HUDEP-2 (cell line): ENCODE results near the gene PTGIS.

Experiments used
- DNase-seq, 76 experiments: peaks; one replicate each; lab custom pipeline; 2025; ENCODE audit not compliant: unreplicated experiment in 76 of 76; lab: John Stamatoyannopoulos, UW

PTGIS gene

DNA sequence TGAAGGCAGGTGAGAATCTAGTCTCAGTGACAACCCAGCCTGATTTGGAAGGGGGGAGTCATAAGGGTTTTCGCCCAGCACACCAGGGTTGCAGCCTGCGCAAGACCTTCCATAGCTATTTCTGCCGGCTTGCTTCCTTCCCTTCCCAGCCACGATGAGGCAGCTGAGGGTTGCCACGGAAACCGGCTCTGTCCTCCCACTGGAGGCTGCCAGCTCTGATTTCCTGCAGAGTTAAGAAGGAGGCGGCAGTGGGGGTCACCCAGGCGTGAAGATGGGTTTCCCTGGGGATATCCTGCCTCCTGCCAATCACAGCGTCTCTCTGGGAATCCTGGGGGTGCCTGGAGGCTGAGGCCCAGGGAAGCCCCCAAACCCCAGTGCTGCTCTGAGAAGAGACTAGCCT is 62.4 kb downstream of the PTGIS start:
- DNase-seq = no peak

- no peak for DNase-seq
These were observed 64.8 kb downstream of the PTGIS start for GRCh38 chr20:49503176-49503575.

DNA sequence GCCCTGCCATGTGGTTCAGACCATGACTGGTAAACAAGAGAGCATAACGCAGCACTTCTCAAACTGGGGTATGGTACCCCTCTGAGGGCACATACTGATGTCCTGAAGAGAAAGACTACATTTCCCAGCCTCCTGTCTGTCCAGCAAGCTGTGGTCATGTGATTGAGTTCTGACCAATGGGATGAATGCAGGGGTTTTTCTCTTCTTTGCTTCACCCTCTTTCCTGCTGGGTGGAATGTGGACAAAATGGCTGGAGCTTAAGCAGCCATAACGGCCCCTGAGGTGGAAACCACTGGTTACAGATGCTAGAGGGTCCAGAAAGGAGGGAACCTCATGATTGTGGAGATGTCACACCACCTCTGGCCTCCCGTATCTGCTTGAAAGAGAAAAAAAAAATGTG is 66.0 kb downstream of the PTGIS start:
- peak in 1 of 76 experiments; percentile 12 for DNase-seq

DNA sequence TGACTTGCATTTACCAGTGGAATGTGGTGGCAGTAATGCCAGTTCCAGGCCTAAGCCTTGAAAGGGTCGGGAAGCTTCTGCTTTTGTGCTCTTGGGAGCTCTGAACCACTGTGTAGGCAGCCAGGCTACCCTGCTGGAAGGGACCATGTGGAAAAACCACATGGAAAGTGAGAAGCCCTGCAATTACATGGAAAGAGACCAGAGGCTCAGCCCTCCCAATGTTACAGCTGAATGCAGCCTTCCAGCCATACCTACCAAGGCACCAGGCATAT is 70.6 kb downstream of the PTGIS start:
- DNase-seq = no peak

DNA sequence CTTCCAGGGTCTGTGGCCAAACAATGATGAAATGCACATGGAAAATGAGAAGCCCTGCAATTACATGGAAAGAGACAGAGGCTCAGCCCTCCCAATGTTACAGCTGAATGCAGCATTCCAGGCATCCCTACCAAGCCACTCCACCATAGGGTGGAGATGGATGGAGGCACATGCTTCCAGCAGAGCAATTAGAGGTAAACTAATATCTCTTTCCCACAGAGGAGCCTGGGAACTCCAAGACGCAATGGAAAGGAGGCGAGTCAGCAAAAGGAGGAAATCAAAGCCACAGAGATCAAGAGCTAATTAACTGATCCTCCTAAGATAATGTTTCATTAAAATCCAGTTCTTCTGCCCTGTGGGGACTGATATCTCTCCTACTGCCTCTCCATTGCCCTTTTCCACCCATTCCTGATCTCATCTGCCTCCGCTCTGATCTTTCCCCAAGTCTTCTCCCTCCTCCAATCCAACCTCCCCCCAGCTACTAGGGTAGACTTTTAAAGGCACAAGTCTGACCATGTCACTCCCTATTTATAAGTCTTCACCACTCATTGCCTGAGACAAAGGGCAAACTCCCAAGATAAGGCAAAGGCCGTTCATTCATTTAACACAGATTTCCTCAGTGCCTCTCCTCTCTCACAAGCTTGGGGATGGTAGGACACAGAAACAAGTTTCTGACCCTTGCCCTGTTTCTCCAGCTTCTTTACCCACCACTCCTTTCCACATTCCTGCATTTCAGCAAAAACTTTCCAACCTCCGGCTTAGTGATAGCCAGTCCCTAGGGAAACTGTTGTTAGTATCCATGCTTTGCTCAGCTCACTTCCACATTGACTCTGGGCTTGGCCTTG is 71.2 kb downstream of the PTGIS start:
- DNase-seq = no peak

- DNase-seq = no peak
These were observed 71.9 kb downstream of the PTGIS start for GRCh38 chr20:49496043-49496442.

DNA sequence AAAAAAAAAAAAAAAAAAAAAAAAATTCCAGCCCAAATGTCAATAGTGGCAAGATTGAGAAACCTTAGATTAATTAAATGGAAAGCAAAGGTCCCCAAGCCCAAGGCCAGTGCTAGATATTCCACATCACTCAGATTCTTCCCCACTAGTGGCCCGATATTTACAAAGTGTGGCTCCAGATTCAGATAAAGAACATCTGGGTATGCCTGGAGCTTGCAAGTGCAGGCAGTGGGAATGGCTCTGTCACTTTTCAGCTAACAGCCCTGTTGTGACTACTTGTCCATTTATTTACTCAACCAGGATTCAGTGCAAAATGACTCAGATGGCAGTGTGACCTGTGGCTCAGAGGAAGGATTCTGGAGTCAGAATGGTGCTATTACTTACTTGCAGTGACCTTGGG is 77.2 kb downstream of the PTGIS start:
- no peak for DNase-seq

DNA sequence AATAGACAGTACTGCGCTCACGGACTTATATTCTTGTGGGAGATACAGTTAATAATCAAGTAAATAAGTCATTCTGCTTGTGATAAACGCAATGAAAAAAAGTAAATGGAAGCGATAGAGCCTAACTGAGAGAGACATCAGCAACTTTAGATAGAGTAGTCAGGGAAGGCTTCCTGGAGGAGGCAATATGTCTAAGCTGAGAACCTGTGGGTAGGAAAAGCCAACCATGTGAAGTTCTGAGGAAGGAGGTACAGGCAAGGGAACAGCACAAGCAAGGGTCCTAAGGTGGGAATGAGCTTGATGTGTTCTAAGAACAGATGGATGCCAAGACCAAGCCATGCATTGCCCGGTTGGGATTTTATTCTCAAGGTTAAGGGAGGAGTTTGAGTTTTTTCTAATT is 78.2 kb downstream of the PTGIS start:
- no peak for DNase-seq

DNA sequence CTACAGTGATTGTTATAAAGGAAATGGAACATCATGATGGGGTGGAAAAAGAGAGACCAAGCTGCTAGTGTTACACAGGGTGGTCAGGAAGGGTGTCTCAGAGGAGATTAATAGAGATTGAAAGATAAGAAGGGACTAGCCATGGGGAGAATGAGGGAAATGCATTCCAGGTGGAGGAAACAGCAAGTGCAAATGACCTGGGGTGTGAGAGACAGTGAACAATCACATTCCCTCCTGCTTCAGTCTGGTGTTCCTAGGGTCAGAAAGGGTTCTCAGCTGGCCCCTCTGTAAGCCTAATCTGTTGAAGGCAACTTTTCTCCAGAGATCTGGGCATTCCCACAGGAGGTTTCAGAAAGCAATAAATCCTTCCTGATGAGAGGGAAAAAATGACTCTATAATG is 81.9 kb downstream of the PTGIS start:
- no peak for DNase-seq

- no peak for DNase-seq
These were observed 82.4 kb downstream of the PTGIS start for GRCh38 chr20:49485563-49485962.

- DNase-seq = peak in 51 of 76 experiments; percentile 5 to 74 (median 36)
These were observed 83.5 kb downstream of the PTGIS start for GRCh38 chr20:49484180-49485140.

DNA sequence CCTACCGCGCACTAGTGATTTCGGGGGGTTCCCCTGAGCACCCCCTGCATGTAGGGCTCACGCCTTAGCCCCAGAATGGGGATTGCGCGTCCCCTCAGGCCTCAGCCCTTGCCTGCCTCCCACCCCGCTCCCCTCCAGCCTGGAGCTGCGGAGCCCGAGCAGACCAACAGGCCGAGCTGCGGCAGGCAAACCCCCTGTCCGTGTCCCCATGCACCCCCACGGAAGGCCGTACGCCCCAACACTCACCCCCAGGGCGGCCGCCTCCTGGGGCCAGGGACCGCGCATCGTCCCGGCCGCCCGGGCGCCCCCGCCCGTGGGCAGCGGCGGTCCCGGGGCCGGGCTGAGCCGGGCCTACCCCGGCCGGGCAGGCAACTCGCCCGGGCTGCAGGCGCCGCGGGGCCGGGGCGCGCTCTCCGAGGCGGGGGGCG is 84.2 kb downstream of the PTGIS start:
- DNase-seq = no peak

DNA sequence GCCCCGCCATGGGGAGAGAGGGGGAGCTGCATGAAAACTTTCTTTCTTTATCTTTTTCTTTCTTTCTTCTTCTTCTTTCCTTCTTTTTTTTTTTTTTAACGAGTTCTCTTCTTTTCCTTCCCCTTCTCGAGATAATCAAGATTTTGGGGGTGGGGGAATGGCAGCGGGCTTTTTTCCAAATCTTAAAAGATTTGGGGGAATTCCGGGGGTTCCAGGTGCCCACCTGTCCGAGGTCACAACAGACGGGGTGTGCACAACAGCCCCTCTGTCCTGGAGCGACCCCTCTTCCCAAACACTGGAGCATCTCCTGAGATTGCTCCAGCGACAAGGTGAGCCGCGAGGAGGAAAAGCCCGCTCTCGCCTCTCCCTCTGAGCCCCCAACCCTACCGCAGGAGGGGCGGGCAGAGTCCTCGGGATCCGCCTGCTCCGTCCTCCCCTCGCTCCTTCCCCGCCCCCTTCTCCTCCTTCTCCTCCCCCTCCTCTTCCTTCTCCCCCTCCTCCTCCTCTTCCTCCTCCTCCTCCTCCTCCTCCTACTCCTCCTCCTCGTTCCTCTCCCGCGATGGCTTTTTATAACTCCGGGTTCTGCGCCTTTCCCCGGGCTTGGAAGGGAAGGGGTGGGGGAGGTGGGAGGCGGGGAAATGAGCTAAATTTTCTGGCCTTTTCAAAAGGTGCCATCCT is 84.8 kb downstream of the PTGIS start:
- DNase-seq = no peak

GRCh38 chr20:49482621-49483017 is 85.3 kb downstream of the PTGIS start, which contains the start of gene KCNB1:
Gene KCNB1, minus strand, starts transcription at chr20:49482668. Its CDS starts 188 bp downstream, at chr20:49482480.
- DNase-seq = peak in 16 of 76 experiments; percentile 1 to 36 (median 14)

DNA sequence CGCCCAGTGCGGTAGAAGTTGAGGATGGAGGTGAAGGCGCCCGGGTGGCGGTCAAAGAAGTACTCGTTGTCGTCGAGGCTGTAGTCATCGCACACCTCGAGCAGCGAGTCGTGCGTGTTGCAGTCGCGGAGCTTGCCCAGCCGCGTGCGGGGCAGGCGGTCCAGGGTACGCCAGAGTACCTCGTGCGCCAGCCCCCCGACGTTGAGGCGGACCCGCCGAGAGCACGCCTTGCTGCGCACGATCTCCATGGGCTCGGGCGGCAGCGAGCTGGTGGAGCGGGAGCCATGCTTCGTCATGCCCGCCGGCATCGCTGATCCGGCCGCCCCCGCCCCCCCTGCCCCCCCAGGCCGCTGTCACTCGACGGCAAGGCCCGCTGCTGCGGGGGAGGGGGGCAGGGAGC is 85.8 kb downstream of the PTGIS start:
- no peak for DNase-seq

GRCh38 chr20:49481116-49481515 is 86.8 kb downstream of the PTGIS start:
- DNase-seq = no peak

DNA sequence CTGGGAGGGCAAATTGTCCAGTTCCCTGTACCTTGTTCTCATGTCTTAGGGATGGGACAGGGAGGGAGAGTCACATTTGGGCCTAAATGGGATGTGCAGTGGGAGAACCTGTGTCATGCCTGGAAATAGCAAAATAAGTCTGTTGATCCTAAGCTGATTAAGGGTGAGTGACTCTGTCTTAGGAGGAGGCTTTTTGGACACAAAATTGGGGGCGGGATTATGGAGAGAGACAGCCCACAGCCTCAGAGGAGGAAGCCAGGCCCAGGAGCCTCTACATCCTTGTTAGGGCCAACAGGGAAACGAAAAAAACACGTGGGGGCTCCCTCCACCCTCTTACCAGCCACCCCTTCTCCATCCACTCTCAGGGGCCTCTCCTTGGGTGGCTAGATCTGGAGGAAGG is 87.7 kb downstream of the PTGIS start:
- DNase-seq = no peak

- DNase-seq = no peak
These were observed 88.2 kb downstream of the PTGIS start for GRCh38 chr20:49479785-49480184.

- DNase-seq = no peak
These were observed 88.9 kb downstream of the PTGIS start for GRCh38 chr20:49478754-49479689.

GRCh38 chr20:49478266-49478665 is 89.7 kb downstream of the PTGIS start:
- DNase-seq = no peak
